Common myeloid progenitor, CD34-positive (primary cell): ENCODE measurements around the gene INSYN1.
"Not testable (repeated sequence)": the region's sequence is repeated elsewhere in the genome, so short reads cannot be mapped to it uniquely, and the experiment has no call there.

Experiments used
- CTCF ChIA-PET: fragments of 350-600 bp; sonication (Branson Sonifier 250); formaldehyde crosslinking; loops from one replicate; lab custom pipeline; 2021; ENCODE audit warnings: antibody characterized with exemption; lab: Charles Lee
- POLR2A ChIA-PET: fragments of 350-600 bp; sonication (Branson Sonifier 250); formaldehyde crosslinking; loops from one replicate; lab custom pipeline; 2021; ENCODE audit warnings: antibody characterized with exemption; lab: Charles Lee
- DNase-seq, 3 donors: peaks; one replicate each; pipeline versions ENCODE4 v3.0.0 to v3.0.0-alpha.2; 2013
- H3K27ac ChIP-seq, 2 experiments: 1 replicate in 1 of 2; 2 replicates in 1 of 2; pipeline ENCODE4 v1.7.0; 2013; ENCODE audit warnings: inconsistent platforms in 2 of 2, low read length in 2 of 2, mild to moderate bottlenecking in 2 of 2, low read depth in 1 of 2, moderate library complexity in 1 of 2; ENCODE audit not compliant: severe bottlenecking in 2 of 2, insufficient read depth in 1 of 2, poor library complexity in 1 of 2
- H3K27me3 ChIP-seq, 5 experiments: replicated peaks in 2 of 5; 1 replicate in 3 of 5; 2 replicates in 2 of 5; pipeline versions ENCODE4 v1.6.1 to v1.7.0; 2013; ENCODE audit warnings: low read length in 4 of 5, mild to moderate bottlenecking in 2 of 5, moderate library complexity in 2 of 5, inconsistent platforms in 1 of 5; ENCODE audit not compliant: insufficient read depth in 5 of 5, control insufficient read depth in 4 of 5
- H3K36me3 ChIP-seq, 4 experiments: 1 replicate in 2 of 4; 2 replicates in 2 of 4; pipeline versions ENCODE4 v1.6.1 to v1.7.0; 2013; ENCODE audit warnings: low read length in 3 of 4, control low read depth in 1 of 4, mild to moderate bottlenecking in 1 of 4; ENCODE audit not compliant: control insufficient read depth in 4 of 4, insufficient read depth in 4 of 4
- H3K4me1 ChIP-seq, 4 experiments: 1 replicate in 3 of 4; 2 replicates in 1 of 4; pipeline versions ENCODE4 v1.6.1 to v1.7.1; 2013; ENCODE audit warnings: low read length in 3 of 4, mild to moderate bottlenecking in 3 of 4, control low read depth in 1 of 4, inconsistent platforms in 1 of 4, moderate library complexity in 1 of 4; ENCODE audit not compliant: control insufficient read depth in 4 of 4, insufficient read depth in 4 of 4; ENCODE audit errors: control extremely low read depth in 1 of 4
- H3K4me3 ChIP-seq, 7 experiments: 1 replicate in 4 of 7; 2 replicates in 3 of 7; pipeline versions ENCODE4 v1.5.1 to v1.7.0; 2013; ENCODE audit warnings: mild to moderate bottlenecking in 7 of 7, low read length in 6 of 7, moderate library complexity in 6 of 7, inconsistent platforms in 2 of 7, low read depth in 2 of 7, control low read depth in 1 of 7; ENCODE audit not compliant: insufficient read depth in 4 of 7, control insufficient read depth in 1 of 7; ENCODE audit errors: extremely low read depth in 1 of 7
- H3K9me3 ChIP-seq, 5 experiments: 1 replicate in 4 of 5; 2 replicates in 1 of 5; pipeline versions ENCODE4 v1.6.1 to v1.7.1; 2013; ENCODE audit warnings: low read length in 4 of 5, mild to moderate bottlenecking in 2 of 5, inconsistent platforms in 1 of 5, low read depth in 1 of 5, moderate library complexity in 1 of 5; ENCODE audit not compliant: control insufficient read depth in 4 of 5, insufficient read depth in 2 of 5; ENCODE audit errors: control extremely low read depth in 1 of 5
- WGBS: methylation state at CpG from one replicate; pipeline ENCODE4 v1.1.5; 2013; ENCODE audit not compliant: insufficient coverage; 5-methylcytosine and 5-hydroxymethylcytosine counted together

INSYN1 gene

GRCh38 chr15:73744293-73744692 lies 8.9 kb downstream of the INSYN1 start:
- Histone ChIP-seq H3K27ac (no peak overlapping the region), H3K4me3 (no peak overlapping the region), H3K36me3 (no peaks in the 10 kb centered on the region), H3K27me3 (peaks cover 0 to 50% (median 17%) of the 10 kb centered on the region in 5 experiments), H3K9me3 (no peaks in the 10 kb centered on the region), H3K4me1 (no peaks in the 10 kb centered on the region)
- POLR2A ChIA-PET = no interaction called here
- 80% methylated on average over 1 of the region's 1 CpG for WGBS
- no peak for DNase-seq
- CTCF ChIA-PET = no interaction called here

DNA sequence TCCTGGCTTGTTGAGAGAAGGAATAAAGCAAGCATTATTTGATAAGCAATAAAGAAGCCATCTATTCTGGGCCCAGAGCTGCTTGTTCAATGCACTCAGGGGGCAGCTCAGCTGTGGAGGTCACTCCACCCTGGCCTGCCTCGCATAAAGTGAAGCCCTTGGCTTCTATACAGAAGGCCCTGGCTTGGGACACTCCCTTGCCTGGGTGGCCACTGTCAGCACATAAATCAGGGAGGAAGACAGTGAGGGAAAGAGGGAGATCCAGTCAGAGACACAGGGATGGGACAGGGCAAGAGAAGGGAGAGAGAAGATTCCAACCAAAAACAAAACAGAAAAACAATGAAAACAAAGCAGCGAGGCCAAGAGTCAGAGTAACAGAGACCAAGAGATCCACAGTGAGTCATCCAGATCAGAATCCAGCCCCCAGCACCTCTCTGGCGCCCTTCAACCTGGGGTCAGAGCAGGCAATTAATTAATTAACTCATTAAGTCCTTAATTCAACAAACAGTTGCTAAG lies 11.8 kb downstream of the INSYN1 start:
- Histone ChIP-seq H3K27ac (no peak overlapping the region), H3K27me3 (peaks cover 0 to 23% (median 9%) of the 10 kb centered on the region in 5 experiments), H3K36me3 (no peaks in the 10 kb centered on the region), H3K9me3 (no peaks in the 10 kb centered on the region), H3K4me1 (no peaks in the 10 kb centered on the region), H3K4me3 (no peak overlapping the region)
- CTCF ChIA-PET = no interaction called here
- 100% methylated on average over 2 of the region's 3 CpGs for WGBS
- no peak for DNase-seq
- POLR2A ChIA-PET = no interaction called here

DNA sequence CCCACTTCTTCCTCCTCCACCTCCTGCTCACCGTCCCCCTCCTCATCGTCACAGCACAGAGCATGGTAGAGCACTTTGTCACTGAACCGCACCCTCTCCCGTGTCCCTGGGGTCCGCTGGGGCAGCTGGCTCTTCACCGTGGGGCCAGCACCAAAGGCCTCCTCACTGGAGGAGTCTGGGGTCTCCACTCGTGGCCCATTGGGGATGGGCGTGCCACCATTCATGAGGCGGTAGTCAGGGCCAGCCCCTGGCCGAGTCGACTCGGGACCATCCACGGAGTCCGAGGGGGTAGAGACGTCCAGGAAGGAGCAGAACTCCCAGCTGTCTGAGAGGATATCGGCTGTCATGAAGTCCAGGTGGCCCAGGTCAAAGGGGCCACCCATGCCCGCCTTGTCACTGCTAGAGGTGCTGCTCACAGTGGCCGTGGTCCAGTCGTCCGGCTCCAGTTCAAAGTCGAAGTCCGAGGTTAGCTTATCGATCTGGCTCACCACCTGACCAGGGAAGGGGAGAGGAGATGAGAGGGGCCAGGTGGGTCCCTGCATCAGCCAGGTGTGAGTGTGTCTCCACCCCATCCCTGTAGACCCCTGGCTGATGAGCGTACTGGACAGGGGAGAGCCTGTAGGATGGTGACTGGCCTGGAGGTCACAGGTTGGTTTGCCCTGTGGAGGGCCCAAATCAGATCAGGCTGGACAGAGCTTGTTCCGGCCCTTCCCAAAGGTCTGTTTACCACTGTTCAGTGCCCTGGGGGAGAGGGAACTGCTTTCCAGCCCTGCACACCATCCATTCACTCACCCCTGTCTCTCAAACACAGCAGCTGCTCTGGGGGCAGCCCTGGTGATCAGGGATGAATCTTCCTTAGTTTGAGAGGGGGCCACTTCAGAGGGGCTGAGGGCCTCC lies 12.8 kb downstream of the INSYN1 start:
- no peaks in the 10 kb centered on the region for H3K4me1 ChIP-seq
- CTCF ChIA-PET = no interaction called here
- H3K36me3 ChIP-seq = no peaks in the 10 kb centered on the region
- POLR2A ChIA-PET = no interaction called here
- H3K27me3 ChIP-seq = peaks cover 0 to 18% (median 9%) of the 10 kb centered on the region in 5 experiments
- no peaks in the 10 kb centered on the region for H3K9me3 ChIP-seq
- no peak overlapping the region for H3K4me3 ChIP-seq
- H3K27ac ChIP-seq = no peak overlapping the region
- 97% methylated on average over 21 of the region's 25 CpGs for WGBS
- no peak for DNase-seq

DNA sequence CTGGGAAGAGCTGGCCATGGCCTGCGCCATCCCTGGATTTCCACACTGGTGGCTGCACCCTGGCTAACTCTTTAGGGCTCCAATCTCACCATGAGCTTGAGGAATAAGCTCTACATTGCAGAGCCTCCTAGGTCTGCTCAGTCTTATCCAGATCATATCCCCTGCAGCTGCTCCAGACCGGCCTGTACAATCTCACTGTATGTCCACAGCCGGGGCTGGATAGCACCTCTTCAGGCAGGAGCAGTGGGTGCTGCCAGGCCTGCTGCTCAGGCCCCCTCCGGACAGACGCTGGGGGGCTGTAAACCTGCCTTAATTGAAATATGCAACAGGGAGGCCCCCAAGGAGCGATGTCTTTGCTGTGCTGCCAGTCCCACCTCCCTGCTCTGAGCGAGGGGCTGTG lies 15.6 kb downstream of the INSYN1 start:
- Histone ChIP-seq H3K27ac (no peak overlapping the region), H3K9me3 (no peaks in the 10 kb centered on the region), H3K4me1 (no peaks in the 10 kb centered on the region), H3K27me3 (peaks cover 0 to 6% (median 4%) of the 10 kb centered on the region in 5 experiments), H3K36me3 (no peaks in the 10 kb centered on the region), H3K4me3 (no peak overlapping the region)
- DNase-seq = no peak
- POLR2A ChIA-PET = no interaction called here
- CTCF ChIA-PET = interaction anchor here (1.8 kb wide), 1 partner anchor 13 kb away, joined by 4 read pairs; no protein-coding TSS in a partner anchor
- WGBS = 85% methylated on average over 7 of the region's 7 CpGs

DNA sequence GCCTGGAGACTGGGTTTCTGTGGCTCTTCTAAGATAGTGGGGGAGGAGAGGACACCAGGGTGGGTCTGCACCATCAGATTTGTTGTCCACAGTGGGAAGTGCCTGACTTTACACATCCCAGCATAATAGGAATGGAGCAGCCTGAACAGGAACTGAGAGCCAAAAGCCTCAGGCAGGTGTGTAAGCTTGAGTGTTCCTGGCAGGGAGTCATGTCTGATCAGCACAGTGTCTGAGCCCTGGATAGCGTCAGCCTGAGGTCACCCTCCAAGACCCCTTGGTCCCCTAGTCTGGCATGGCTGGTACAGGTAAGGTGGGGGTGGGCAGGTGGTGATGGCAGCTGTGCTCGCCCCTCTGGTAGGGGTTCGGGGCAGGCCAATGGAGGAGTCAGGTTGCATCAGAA lies 20.2 kb downstream of the INSYN1 start:
- Histone ChIP-seq H3K36me3 (no peaks in the 10 kb centered on the region), H3K4me1 (no peaks in the 10 kb centered on the region), H3K4me3 (no peak overlapping the region), H3K27me3 (peaks cover 0 to 4% (median 2%) of the 10 kb centered on the region in 5 experiments), H3K27ac (no peak overlapping the region), H3K9me3 (no peaks in the 10 kb centered on the region)
- WGBS = 57% methylated on average over 1 of the region's 3 CpGs
- ChIA-PET POLR2A (no interaction called here), CTCF (interaction anchor here (1.5 kb wide), 1 partner anchor 12 kb away, joined by 3 read pairs; no protein-coding TSS in a partner anchor)
- no peak for DNase-seq

GRCh38 chr15:73732051-73732450 lies 21.1 kb downstream of the INSYN1 start:
- H3K9me3 ChIP-seq, H3K4me3 ChIP-seq, H3K4me1 ChIP-seq, CTCF ChIA-PET, H3K27me3 ChIP-seq, H3K36me3 ChIP-seq, H3K27ac ChIP-seq, POLR2A ChIA-PET, DNase-seq: not testable (repeated sequence)
- 93% methylated on average over 25 of the region's 29 CpGs for WGBS

GRCh38 chr15:73727330-73727976 lies 25.7 kb downstream of the INSYN1 start:
- CTCF ChIA-PET = interaction anchor here (1.0 kb wide), 1 partner anchor 27 kb away, joined by 3 read pairs; no protein-coding TSS in a partner anchor

More at GRCh38 chr15:73727330-73727976, 25.7 kb downstream of the INSYN1 start:
- 97% methylated on average over 6 of the region's 7 CpGs for WGBS
- Histone ChIP-seq H3K9me3 (no peaks in the 10 kb centered on the region), H3K27ac (no peak overlapping the region), H3K36me3 (no peaks in the 10 kb centered on the region), H3K4me1 (no peaks in the 10 kb centered on the region), H3K27me3 (peaks cover 0 to 9% (median 2%) of the 10 kb centered on the region in 5 experiments), H3K4me3 (no peak overlapping the region)
- DNase-seq = no peak
- POLR2A ChIA-PET = no interaction called here
